Astrocyte (in vitro differentiated cells and primary cell): ENCODE results near the gene DGKG.

Experiments
- CTCF ChIP-seq: IDR thresholded peaks from 2 replicates; pipeline ENCODE4 v1.5.1; 2011; ENCODE audit warnings: low read depth, mild to moderate bottlenecking, inconsistent platforms, low read length, moderate library complexity; ENCODE audit not compliant: insufficient read depth
- EZH2 ChIP-seq: IDR thresholded peaks from 2 replicates; pipeline ENCODE4 v1.6.1; 2012; ENCODE audit warnings: mild to moderate bottlenecking, low read length, inconsistent platforms; ENCODE audit not compliant: insufficient read depth

DNA sequence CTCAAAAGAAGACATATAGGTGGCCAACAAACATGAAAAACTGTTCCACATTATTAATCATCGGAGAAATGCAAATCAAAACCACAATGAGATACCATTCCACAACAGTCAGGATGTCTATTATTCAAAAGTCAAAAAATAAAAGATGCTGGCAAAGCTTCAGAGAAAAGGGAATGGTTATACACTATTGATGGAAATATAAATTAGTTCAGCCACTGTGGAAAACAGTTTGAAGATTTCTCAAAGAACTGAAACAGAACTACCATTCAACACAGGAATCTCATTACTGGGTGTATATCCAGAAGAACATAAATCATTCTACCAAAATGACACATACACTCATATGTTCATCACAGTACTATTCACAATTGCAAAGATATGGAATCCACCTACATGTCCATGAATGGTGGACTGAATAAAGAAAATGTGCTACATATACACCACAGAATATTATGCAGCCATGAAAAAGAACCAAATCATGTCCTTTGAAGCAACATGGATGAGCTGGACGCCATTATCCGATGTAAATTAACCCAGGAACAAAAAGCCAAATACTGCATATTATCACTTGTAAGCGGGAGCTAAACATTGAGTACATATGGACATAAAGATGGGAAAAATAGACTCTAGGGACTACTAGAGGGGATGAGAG, 32.7 kb upstream of the DGKG start:
- TF ChIP-seq CTCF = no peak
- no peak for TF ChIP-seq EZH2
